NCI-H2196 (cell line): Measurements from ENCODE around the gene SFXN5.

Experiments
- DNase-seq: peaks from one replicate; lab custom pipeline; 2025; ENCODE audit not compliant: unreplicated experiment; lab: John Stamatoyannopoulos, UW

SFXN5 gene

GRCh38 chr2:73021371-73022010 is 50.0 kb downstream of the SFXN5 start:
- no peak for DNase-seq

DNA sequence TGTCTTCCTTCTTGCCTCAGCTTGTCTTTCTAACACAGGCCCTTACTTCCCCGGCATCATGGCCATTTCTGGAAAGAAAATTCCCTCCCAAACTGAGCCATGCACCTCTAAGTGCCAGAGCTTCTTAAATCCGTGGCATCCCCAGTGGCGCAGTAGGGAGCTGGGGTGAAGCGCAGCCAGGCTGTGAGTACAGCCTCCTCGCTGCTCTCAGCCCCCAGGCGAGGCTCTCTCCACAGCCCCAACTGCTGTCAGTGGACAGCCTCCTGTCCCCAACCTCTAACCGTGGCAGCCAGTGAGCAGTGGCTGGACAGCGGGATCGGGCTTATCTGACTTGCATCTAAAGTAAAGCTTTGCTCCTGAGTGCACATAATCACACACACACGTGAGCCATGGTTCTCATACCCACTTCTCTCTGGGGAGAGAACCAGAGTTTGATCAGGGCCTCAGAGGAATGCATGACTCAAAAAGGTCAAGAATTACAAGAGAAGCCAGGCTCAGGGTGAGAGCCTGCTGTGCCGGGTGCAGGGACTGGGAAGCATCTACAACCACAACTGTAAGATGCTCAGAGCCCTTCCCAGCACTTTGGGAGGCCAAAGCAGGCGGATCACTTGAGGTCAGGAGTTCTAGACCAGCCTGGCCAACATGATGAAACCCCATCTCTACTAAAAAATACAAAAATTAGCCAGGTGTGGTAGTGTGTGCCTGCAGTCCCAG is 50.7 kb downstream of the SFXN5 start:
- no peak for DNase-seq

DNA sequence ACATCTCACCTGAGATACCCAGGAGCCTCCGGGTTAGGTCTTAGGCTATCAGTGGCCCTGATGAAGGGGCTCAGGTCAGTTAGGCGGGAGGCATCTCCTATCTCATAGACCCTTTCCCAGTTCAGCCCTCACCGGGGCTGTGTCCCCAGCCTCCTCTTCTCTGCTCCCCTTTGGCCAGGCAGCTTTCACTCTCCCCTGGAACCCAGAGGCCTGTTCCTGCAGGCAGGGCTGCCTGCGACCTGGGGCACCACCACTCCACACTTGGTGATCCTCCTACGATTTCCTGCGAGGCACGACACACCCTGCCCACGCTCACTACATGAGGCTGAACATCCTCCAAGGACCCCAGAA is 51.2 kb downstream of the SFXN5 start:
- DNase-seq: no peak

GRCh38 chr2:73018188-73018825 is 53.2 kb downstream of the SFXN5 start:
- no peak for DNase-seq

- no peak for DNase-seq
Observed at GRCh38 chr2:73013936-73014335, 57.6 kb downstream of the SFXN5 start.

GRCh38 chr2:73009177-73009839 is 62.2 kb downstream of the SFXN5 start:
- DNase-seq: no peak

GRCh38 chr2:73008766-73009135 is 62.8 kb downstream of the SFXN5 start:
- DNase-seq: no peak

DNA sequence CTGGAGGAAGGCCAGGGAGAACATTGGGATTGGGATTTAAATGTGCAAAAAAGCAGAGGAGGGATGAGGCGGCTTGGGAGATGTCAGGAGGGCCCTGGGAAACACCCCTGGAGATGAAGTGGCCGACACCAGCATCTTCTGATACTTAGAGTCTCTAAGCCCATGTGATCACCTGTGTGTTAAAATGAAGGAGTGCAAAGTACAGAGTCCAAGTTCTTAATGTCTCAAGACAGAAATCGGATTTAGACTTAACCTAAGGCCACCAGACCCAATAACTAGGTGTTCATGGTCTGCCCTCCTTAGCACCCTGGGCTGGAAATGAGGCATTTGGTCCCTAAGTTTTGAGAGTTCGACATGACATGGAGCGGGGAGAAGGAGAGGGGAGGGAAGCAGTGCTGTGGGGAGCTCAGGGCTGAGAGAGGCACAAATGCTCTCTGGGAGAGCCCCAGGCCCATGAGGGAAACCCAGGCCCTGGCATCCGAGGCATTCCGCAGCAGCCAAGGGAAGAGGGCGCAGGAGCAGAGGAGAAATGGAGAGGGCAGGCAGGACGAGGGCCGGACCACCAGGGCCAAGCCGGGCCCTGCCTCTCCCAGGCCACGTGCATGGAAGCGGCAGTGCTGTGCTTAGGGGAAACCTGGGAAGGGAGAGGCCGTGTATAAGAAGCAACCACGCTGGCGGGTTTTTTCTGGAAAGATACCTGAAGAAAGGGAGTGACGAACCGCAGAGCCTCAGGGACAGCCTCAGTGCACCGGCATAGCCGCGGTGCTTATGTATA is 63.3 kb downstream of the SFXN5 start:
- no peak for DNase-seq

GRCh38 chr2:73006969-73007710 is 64.4 kb downstream of the SFXN5 start:
- DNase-seq: no peak

- no peak for DNase-seq
Observed at GRCh38 chr2:73004889-73005596, 66.5 kb downstream of the SFXN5 start.

- DNase-seq: no peak
Observed at GRCh38 chr2:73004466-73004865, 67.0 kb downstream of the SFXN5 start.

- DNase-seq: no peak
Observed at GRCh38 chr2:73003027-73003426, 68.5 kb downstream of the SFXN5 start.

DNA sequence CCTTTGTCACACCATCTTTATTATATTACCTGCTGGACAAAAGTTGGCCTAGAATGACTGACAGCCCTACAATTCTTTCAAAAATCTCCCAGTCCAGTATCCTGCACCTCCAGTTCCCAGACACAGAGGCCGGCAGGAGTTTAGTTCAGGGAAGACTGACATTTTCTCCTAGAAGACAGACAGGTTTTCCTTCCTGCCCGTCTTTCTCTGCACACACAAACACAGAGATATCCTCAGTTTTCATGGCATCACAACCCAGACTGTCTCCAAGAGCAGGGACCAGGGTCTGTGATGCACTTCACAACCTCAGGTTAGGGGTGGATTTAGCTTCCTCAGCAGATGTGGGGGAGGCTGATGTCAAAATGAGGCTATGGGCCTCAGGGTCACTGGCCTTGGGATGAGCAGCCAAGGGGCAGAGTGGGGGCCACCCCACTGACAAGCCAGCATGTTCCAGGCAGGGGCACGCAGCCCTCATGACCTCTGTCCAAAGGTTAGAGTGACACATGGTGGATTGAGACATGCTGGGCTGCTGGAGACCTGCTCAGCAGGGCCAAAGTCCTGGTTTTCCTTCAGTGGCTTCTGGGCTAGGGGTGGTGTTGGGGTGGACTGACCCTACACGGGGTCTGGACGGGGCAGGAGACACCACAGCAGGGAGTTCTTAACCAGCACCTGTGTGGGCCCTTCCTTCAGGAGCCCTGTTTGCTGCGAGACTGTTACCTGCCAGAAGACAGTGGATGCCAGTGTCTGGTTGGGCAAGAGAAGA is 70.5 kb downstream of the SFXN5 start:
- DNase-seq: no peak

- no peak for DNase-seq
Observed at GRCh38 chr2:72999729-73000725, 71.5 kb downstream of the SFXN5 start.

- no peak for DNase-seq
Observed at GRCh38 chr2:72998724-72999123, 72.8 kb downstream of the SFXN5 start.

DNA sequence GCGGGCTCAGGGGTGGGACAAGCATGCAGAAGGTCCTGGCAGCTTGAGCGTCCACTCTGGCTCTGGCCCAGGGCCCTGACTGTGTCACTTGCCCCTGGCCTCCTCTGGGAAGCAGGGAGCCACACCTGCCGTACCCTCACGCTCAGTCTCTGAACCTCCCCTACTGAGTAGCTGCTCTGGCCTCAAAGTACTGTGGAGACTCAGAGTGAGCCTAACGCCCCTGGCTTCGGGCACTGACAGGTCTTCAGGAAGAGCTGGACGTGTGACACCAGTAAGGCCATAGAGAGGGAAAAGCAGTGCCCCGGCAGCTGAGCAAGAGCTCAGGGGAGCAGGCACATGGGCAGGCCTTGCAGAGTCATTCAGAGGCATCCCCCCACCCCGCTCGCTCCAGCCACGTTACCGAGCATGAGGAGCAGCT is 73.3 kb downstream of the SFXN5 start:
- no peak for DNase-seq

DNA sequence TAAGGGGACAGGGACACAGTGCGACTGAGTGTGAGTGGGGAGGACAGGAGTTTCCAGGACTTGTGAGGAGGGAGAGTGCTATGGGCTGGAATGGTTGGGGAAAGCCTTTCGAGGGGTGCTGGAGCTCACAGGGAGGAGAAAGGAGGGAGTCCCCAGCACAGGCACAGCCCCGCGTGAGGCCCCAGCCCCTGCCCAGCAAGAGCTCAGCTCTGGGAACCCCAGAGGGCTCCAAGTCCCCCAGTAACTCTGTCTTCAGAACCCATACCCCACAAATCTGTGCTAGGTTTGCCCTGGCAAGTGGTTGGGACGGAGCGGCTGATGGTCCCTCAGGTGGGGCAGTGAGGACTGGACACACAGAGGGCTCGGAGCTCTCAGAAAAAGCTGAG is 75.4 kb downstream of the SFXN5 start:
- DNase-seq: no peak
